ENCODE measurements around the gene GRIK2. TPM values are rescaled to one million over a fixed set of nuclear protein-coding genes. Genes with fewer than 3 reads are reported as not detected.

The GRIK2 gene
- total RNA-seq, 4 donors from 2014 or later = 4.7 to 16.2 (median 7.5) TPM

DNA sequence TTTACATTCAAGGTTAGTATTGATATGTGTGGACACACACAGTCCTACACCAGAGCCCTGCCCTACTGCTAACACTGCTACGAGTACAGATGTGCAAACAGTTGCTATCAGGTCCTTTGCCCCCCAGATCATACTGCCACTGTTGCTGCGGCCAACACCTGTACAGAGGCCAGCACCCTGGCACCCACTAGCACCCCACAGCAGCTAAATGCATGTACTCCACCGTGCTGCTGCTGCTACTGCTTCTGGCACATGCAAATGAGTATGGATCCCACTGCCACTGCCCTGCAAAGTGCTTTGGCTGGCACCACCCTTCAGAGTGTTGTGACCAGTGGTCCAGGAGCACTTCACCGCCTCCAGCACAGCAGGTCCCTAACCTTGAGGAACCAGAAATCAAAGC, 621.9 kb downstream of the GRIK2 start:
- no peaks in the 10 kb centered on the region for H3K9me3 ChIP-seq
- WGBS, 2 donors = 81 to 92% methylated on average over 4 of the region's 4 CpGs
- H3K27ac ChIP-seq = no peak overlapping the region
- H3K4me1 ChIP-seq = no peaks in the 10 kb centered on the region
- DNase-seq (ENCODE audit: low spot score in 2 of 2) = no peak
- no peak overlapping the region for H3K4me3 ChIP-seq
- TF ChIP-seq, protein P1, sequence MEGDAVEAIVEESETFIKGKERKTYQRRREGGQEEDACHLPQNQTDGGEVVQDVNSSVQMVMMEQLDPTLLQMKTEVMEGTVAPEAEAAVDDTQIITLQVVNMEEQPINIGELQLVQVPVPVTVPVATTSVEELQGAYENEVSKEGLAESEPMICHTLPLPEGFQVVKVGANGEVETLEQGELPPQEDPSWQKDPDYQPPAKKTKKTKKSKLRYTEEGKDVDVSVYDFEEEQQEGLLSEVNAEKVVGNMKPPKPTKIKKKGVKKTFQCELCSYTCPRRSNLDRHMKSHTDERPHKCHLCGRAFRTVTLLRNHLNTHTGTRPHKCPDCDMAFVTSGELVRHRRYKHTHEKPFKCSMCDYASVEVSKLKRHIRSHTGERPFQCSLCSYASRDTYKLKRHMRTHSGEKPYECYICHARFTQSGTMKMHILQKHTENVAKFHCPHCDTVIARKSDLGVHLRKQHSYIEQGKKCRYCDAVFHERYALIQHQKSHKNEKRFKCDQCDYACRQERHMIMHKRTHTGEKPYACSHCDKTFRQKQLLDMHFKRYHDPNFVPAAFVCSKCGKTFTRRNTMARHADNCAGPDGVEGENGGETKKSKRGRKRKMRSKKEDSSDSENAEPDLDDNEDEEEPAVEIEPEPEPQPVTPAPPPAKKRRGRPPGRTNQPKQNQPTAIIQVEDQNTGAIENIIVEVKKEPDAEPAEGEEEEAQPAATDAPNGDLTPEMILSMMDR (IDR thresholded peaks at IDR 0.05) = no peak
- no peak for TF ChIP-seq POLR2A (IDR thresholded peaks at IDR 0.05)
- TF ChIP-seq EP300 (IDR thresholded peaks at IDR 0.05) = no peak
- peaks cover 0 to 4% (median 0%) of the 10 kb centered on the region in 3 donors for H3K36me3 ChIP-seq
- H3K27me3 ChIP-seq = no peaks in the 10 kb centered on the region

DNA sequence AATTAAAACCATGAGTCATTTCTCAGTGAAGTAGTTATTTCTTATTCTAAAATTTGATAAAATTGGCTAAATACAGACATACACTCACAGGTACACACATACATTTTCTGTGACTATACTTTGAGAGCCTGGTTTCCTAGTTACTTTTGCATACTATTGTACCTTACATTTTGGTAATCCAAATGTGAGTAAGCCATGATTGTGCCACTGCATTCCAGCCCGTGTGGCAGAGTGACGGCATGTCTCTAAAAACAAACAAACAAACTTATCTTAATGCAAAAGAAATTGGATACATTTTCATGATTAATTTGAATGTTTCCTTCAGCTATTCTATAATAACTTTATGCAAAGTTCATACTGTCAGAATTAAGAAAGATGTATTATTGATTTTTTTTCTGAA, 628.8 kb downstream of the GRIK2 start:
- DNase-seq (ENCODE audit: low spot score in 2 of 2) = no peak
- H3K4me3 ChIP-seq = no peak overlapping the region
- WGBS, 2 donors = 83 to 88% methylated on average over 2 of the region's 2 CpGs
- TF ChIP-seq POLR2A (IDR thresholded peaks at IDR 0.05) (no peak), EP300 (IDR thresholded peaks at IDR 0.05) (no peak)
- TF ChIP-seq, protein P1 (IDR thresholded peaks at IDR 0.05) = no peak
- H3K27ac ChIP-seq = no peak overlapping the region
- H3K36me3 ChIP-seq = no peaks in the 10 kb centered on the region
- no peaks in the 10 kb centered on the region for H3K9me3 ChIP-seq
- no peaks in the 10 kb centered on the region for H3K27me3 ChIP-seq
- no peaks in the 10 kb centered on the region for H3K4me1 ChIP-seq

DNA sequence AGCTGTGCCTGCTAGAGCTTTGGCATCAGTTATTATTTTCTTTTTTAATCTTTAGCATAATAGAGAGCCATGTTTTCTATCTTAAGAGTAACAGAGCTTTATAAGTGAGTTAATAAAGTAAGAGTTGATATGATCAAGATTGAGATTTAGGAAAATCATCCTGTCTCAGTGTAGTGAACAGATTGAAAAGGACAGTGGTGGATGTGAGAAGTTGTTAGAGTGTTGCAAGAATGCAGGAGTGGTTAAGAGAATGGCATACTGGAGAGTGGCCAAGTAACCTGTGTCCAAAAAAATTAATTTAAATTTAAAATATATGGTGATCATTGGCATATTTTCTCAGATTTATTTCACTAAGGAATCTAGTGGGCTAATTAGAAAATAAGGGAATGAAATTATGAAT, 629.3 kb downstream of the GRIK2 start:
- TF ChIP-seq EP300 (IDR thresholded peaks at IDR 0.05) (no peak), POLR2A (IDR thresholded peaks at IDR 0.05) (no peak)
- TF ChIP-seq, protein P1 (IDR thresholded peaks at IDR 0.05) = no peak
- Histone ChIP-seq H3K36me3 (no peaks in the 10 kb centered on the region), H3K27ac (no peak overlapping the region), H3K27me3 (no peaks in the 10 kb centered on the region), H3K9me3 (no peaks in the 10 kb centered on the region), H3K4me3 (no peak overlapping the region), H3K4me1 (no peaks in the 10 kb centered on the region)
- no peak for DNase-seq (ENCODE audit: low spot score in 2 of 2)

DNA sequence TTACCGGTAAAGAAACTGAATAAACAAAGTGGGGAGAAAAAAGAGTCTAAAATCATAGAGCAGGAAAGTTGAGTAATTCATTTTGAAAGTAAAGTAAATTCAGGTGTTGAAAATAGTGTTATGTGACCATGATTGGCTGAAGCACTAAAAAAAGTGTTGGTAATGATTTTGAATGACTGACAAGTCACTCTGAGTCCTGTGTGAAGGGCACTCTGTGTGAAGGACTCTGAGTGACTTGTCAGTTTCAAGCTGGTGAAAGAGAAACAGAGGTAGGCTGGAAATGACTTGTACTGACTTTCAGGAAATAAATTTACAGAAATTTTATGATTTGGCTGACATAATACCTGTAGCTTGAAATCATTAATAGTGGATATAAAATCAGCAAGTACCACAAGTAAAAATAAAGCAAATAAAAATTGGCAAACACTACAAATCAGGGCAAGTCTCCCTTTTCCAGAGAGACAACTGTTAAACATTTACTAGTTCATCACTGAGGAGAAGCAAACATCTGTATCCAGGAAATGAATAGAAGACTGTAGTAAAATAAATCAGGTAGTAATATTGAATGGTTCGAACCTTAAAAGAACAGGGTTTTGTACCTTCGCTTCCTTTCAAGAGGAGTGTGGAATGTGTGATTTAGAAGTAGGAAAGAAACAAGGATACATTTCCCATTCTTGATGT, 630.6 kb downstream of the GRIK2 start:
- Histone ChIP-seq H3K27me3 (no peaks in the 10 kb centered on the region), H3K27ac (no peak overlapping the region), H3K4me3 (no peak overlapping the region), H3K9me3 (no peaks in the 10 kb centered on the region), H3K4me1 (no peaks in the 10 kb centered on the region), H3K36me3 (no peaks in the 10 kb centered on the region)
- WGBS, 2 donors = 77 to 83% methylated on average over 3 of the region's 3 CpGs
- TF ChIP-seq, protein P1 (IDR thresholded peaks at IDR 0.05) = no peak
- TF ChIP-seq POLR2A (IDR thresholded peaks at IDR 0.05) (no peak), EP300 (IDR thresholded peaks at IDR 0.05) (no peak)
- DNase-seq (ENCODE audit: low spot score in 2 of 2) = no peak

DNA sequence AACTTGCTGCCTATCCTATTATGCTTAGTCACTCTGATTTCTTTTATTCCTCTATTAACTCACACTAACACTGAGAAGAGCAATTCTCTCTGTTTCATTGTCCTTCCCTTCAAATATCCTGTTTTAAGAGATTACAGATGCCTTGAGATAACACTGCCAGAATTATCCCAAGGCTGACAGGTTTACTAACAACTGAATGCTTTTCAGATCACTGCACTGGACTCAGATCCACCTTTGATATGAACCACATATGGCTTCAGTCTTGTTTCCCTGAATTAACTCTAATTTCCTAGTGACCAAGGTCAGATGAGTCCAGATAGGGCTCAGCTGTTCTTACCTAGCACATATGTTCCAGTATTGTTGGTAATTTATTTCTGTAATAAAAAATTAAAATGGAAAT, 633.1 kb downstream of the GRIK2 start:
- Histone ChIP-seq H3K9me3 (no peaks in the 10 kb centered on the region), H3K27ac (no peak overlapping the region), H3K36me3 (no peaks in the 10 kb centered on the region), H3K27me3 (no peaks in the 10 kb centered on the region), H3K4me3 (no peak overlapping the region), H3K4me1 (no peaks in the 10 kb centered on the region)
- no peak for TF ChIP-seq EP300 (IDR thresholded peaks at IDR 0.05)
- TF ChIP-seq, protein P1 (IDR thresholded peaks at IDR 0.05) = no peak
- no peak for TF ChIP-seq POLR2A (IDR thresholded peaks at IDR 0.05)
- DNase-seq (ENCODE audit: low spot score in 2 of 2) = no peak

Measured in tibial nerve (tissue), 4 donors.